NCI-H526 (cell line): ENCODE data around the gene RRAGD.

Experiments used
- DNase-seq, 2 experiments: peaks; one replicate each; lab custom pipeline; 2025; lab: John Stamatoyannopoulos, UW

Gene RRAGD

DNA sequence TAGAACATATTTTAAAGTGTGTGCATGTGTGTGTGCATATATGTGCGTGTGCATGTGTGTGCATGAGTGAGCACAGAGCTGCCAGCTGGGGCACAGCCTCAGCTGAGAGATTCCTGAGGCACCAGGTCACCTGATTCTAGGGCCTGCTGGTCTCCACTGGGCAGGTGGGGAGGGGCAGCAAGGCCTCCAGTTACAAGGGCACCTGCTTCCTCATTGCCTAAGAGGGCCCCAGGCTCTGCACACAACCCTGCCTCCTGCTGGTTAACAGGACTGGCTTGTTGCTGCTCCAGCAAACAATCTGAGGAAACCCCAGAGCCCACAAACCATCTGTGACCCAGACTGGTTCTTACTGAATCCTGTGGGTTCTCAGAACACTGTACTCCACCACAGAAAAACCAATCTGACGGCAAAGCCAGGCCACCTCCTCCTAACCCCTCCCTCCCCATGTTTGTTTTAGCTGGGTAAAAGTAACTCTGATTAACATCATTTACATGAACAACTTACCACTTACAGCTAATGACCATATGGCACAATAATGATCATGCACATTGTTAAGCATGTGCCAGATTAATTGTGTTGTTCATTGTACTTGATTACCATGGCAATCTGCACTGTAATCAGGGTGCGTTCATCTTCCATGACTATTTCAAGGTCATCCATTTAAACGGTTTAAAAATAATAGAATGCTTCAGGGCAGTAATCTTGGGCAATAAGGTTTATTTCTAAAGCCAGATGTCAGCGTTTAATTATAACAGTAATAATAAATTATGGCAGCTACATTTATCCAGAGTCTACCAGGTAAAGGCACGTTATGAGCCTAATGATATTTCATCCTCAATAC lies 36.4 kb downstream of the RRAGD start:
- DNase-seq, result peak; percentile 94 to 95

DNA sequence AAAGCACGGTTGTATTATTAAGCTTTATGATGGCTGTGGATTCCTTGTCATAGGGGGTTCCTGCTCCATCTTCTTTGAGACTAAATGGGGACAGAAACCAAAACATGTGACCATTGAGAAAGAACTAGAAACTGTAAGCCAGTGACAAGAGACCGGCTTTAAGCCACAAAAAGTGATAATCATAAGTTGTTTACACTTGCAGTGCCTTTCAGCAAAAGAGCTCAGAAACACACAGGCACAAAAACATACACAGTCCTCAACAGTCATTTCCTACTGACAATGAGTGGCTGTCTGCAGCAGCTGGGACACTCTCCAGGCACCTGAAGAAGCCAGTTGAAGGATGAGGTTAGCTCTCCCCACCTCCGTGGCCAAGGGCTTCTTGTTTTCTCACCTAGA lies 39.6 kb downstream of the RRAGD start:
- DNase-seq, result no peak

DNA sequence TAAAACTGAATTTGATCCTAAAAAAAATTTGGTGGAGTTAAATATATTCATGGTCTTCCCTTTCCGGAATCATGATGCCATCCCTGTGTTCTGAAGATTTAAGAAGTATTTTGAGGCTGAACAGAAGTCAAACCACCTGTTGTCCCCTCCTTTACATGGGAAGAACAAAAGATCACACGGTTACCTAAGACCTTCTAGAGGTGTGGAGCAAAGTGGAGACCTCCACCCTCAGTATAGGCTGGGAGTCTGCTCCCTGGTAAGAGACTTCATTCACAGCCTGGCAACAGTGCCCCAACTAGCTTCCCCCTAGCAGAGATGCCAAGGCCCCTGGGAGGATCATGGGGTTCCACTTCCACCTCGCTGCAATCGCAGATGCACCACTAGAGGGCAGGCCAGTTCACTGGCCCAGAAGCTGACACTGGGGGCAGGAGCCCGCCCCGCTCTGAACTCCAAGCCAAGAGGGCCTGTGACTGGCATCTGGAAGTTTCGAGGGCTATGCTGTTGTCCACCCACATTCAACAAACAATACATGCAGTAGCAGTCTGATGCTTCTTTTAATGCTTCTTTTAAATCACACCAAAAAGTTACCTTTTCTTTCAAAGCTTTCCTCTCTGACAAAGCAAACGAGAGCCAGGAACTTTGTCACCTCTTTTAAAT lies 40.1 kb downstream of the RRAGD start:
- DNase-seq, result peak; percentile 4 to 71

DNA sequence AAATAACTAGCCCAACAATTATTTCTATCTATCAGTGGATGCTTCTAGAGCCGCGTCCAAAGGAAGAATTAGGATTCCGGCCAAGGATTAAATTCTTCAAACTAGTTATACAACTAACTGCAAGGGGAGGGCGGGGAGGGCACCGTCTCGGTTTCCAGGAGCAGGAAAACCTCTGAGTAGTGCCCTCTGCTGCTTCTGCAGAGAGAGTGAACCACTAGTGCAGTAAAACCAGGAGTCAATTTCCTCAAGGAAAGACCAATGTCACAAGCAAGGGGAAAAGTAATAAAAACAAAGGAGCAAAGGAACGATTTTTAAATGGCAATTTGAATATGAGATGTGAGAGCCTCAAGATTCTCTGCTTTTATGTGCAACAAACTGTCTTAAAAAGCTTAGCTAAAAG lies 43.1 kb downstream of the RRAGD start:
- DNase-seq, result peak in 1 of 2 experiments; percentile 6

DNA sequence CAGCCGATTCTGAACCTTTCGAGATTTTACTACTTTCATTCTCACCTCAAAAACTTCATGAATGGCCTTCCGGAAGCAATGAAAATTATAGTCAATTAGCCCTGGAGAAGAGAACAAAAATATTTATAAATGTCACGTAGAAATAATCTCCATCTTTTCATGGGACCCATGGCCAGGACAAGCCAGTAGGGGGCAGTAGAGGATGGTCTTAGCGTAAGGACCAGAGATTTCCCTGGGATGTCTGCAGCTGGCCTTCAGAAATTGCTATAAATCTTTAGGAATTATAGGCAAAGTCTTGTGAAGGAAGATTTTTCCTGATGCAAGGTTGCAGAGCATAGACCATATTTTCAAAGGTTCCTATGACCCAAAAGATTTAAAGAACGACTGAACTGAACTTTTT lies 44.0 kb downstream of the RRAGD start:
- peak in 1 of 2 experiments; percentile 76 for DNase-seq

DNA sequence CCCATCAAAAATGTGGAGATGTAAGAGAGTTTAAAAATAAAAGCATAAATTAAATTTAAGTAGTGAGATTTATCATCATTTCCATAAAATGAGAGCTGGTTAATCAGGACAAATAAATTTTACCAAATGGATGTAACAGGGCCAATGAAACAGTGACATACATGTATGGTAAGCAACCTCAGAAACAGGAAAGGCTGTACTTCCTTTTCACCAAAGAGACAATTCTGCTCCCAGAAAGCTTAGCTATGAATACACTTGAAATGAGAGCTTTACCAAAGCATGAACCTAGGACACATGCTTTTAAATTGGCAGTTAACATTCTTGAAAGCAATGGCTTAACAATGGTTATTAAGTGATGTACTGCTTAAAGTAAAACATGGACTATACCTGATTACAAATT lies 47.5 kb downstream of the RRAGD start:
- no peak for DNase-seq

DNA sequence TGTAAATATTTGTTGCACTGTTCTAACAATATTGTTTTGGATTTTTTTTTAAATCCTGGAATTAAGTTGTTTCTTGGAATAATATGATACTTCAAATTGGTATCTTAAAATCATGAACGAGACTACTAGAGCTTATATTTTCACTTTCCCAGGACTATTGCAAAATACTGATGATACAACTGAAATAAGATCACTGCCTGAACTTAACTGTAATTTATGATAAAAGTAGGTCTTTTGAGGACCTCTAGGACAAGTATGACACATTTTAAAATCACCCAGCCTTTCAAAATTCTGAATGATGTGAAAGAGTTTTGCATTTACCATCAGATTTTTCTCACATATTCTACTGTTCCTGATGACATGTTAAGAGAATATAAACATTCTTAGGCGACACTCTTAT lies 50.9 kb downstream of the RRAGD start:
- DNase-seq, result no peak

DNA sequence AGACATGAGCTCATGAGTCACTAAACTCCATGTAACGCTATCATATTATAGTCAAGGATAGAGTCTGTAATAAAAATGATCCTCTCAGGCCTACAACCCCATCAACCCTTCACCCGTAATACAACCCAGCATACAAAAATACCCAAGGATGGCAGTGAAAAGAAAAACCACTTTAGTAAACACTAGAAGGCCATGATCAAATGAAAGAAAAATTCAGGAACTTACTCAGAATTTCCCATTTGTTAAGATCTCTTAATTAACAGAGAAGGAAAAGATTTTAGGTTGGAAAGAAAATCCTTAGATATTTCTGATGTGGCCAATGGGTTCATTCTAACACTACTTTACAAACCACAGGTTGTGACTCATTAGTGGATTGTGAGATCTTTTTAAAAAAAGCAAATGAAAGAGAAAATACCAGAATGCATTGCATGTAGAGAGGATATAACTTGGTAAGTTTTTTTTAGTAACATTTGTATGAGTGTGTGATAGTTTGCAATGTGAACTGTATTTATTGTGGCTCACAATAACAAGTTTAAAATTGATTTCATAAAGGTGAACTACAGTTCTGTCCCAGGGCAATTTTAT lies 51.6 kb downstream of the RRAGD start:
- DNase-seq, result no peak

DNA sequence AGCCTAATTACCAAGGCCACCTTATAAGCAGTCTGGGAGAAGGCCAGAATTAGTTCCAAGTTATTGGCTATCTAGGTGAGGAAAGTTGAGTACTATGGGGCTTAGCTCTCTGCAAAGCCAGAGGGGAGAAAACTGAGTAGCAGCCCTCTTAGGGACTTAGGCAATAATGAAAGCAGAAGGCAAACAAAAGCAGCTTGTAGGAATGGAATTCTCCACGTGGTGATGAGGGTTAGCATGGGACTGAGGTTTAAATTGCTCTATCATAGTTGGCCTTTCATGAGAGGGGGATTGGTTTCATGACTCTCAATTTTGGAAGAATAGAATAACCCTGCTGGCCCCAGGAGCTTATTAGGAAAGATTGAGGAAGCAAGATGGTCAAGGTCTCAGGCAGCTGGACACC lies 52.5 kb downstream of the RRAGD start:
- DNase-seq, result no peak

DNA sequence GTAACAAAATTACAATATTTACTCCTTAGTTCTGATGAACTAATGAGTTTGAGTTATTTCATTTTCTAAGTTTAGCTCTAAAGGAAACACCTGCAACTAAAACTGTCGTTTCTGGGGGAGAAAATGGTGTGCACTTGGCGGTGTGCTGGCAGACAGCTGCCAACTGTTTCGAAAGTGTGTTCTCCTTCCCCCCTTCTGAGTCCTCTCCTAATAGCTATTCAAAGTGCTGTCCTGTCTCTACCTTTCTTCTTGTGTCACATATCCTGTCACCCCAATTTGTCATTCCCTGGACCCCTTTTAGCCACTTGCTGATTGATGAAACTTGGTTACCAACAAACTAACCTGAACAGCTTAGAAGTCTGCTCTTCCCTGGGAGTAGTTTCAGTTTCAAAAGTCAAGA lies 54.7 kb downstream of the RRAGD start:
- no peak for DNase-seq

DNA sequence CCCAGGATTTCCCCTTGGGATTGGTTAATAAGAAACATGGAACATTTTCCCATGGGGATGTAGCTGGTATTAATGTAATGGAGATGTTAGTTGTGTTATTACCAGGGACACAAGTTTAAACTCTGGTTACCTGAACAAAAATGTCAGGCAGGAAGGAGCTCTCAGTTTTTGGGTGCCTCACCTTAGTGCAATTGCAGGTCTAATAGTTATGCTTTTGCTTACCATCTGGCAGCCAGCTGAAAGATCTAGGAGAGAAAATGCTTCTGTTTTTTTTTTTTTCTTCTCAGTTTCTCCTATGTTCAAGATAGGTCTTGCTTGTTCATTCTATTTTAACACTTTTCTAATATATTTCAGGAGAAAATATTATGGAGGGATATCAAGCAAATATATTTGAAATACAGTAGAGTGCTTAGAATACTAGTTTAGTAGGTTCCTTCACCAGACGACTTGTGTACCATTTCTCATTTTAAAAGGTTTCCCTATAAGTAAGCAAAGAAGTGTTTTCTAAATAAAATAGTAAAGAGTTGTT lies 55.4 kb downstream of the RRAGD start:
- DNase-seq, result no peak

DNA sequence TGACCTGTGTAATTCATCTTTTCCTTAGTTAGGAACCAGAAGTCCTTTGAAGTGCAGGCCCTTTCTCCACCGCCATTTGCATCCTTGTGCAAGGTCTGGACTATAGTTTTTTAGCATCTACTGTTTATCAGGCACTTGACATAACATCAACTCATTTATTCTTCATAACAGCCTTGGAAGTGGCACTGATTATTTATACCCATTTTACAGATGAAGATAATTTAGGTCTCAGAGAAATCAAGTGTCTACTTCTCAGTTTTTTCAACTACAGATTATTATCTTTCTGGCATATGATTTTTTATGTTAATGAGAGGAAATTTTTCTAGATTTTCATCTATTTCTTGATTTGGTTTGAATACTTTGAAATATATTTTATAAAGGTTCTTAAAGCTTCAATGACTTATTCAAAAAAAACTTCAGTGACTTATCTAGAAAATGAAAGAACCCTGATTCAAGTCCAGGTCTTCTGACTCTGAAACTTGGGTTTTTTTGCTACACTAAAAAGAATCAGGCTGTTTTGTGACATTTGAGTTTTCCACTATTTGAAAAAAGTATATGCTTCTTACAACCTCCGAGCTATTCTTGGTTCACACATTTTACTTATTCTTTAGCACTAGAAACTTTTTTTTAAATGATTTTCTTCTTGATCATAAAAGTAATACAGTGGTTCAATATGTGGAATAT lies 56.4 kb downstream of the RRAGD start:
- DNase-seq, result no peak

DNA sequence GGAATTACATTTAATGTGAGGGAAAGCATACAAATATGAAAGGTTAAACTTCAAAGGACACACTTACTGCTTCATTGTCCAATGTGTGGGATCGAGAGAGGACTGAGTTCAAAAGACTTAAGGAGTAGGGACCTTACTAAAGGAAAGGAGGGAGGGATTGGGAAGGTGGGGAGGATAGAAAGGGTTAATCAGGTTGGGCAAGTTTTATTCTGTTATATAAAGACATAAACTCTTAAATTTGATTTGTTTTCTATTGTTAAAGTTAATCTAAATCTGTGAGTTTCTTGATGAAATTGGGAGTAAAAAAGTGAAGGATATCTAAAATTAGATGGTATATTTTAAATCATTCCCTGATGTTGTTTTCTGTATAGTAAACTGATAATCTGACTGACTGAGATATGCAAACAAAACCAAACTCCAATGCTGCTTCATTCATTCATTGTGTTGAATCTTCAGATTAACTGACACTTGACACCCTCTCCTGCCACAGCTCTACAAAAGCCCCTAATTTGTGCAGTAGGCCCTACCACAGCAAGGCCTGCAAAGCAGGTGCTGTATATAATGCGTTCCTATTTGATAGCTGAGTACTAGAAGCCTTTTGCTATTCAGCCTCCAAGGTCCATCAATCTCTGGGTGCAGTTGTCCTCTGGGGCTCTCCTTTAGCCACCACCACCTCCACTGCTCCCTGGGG lies 58.2 kb downstream of the RRAGD start:
- peak; percentile 45 to 46 for DNase-seq

DNA sequence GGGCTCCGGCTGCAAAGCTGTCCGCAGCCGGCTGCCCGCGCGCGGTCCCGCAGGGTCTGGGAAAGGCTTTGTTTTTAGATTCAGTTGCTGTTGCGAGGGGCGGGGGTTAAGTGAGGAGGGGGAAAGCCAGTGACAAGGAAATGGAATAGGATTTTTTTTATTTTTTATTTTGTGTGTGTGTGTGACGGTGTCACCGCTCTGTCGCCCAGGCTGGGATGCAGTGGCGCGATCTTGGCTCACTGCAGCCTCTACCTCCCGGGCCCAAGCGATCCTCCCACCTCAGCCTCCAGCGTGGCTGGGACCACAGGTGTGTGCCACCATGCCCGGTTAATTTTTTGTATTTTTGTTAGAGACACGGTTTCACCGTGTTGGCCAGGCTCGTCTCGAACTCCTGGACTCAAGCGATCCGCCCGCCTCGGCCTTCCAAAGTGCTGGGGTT lies 58.9 kb downstream of the RRAGD start:
- no peak for DNase-seq

DNA sequence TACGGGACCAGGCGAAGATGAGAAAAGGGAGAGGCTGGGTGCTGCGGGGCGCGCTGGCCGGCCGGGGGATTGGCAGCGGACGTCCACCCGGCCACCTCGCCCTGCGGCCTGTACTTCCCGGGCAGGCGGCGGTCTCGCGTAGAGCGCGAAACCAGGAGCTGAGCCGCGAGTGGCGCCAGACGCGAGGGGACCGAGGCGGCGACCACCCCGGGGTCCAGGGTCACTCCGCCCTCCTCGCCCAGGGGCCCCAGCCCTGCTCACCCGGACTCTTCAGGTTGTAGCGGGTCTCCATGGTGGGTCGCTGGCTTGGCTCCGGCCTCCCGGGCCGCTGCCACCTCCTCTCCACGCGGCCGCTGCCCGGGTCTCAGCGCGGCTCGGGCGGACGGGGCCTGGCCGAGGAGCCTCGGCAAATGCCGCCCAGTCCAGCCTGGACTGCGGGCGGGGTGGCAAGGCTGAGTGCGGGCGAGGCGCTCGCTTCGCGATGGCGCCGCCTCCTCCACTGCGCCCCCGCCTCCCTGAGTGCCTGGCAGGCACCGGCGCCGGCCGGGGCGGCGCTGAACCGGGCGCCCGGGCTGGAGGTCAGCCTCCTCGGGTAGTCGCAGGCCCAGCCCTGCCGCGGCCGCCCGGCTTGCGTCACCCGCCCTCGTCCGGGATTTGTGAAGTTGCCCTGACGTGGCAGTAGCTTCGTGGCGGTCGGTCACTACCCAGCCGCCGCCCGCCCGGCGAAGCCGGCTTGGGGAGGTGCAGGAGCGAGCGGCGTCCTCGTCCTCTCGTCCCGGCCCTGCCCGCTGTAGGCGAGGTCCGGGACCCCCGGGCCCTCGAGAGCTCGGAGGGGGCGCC lies 59.6 kb downstream of the RRAGD start, which contains the start of gene UBE2J1:
TSS of gene UBE2J1 (minus strand) at position 445 of the 840 bp plus-strand sequence. CDS start at position 292, 153 bp downstream.
- peak; percentile 44 to 86 for DNase-seq

DNA sequence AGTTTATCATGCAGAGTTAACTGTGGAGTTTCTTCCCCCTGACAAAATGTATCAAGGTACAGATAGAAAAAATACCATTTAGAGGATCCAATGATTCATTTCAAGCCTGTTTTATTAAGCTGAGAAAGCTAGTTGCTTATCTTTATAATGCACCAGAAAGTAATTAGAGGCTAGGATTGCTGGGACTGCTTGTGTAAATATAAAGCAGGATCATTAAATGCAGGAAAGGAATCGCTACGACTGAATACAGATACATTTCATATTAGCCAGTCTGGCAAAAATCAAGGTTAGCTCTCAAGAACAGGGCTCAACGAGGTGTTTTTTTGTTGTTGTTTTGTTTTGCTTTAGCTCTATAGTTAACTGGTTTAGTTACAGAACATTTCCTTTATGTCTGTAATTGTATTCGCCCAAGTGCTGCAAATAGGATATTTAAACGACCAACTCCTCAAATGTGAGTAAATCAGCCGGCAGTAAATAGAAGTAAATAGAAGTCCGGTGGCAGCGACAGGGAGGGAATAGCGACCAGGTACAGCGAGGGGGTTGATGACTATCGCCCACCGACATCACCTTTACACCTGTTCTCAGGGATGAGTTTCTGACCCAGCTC lies 60.3 kb downstream of the RRAGD start:
- DNase-seq, result peak in 1 of 2 experiments; percentile 52

DNA sequence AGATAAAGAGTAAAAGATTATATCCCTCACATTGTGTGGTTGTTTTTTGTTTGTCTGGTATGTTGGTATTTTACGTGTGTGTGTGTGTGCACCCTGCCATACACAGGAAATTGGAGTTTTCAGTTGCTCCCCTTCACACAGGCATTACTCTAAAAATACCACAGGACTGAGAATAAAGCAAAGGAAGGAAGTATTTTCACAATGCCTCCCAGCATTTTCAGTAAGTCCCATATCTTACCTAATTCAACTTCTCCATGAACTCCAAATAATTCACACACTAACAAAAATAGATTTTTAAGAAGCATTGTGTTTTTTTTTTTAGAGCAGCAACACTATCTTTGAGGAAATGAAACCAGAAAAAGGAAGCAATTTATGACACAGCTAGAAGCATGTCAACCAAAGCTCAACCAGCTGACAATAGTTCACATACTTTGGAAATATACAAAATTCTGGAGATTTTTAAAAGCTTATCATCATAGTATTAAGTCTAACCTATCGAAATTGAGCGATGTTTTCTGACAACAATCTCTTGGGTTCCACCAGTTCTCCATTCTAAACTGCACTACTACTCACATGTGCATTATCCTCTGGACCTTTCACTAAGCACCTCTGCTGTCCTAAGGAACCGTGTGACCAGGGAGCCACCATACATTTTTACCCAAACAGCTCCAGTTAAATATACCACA lies 61.6 kb downstream of the RRAGD start:
- no peak for DNase-seq

DNA sequence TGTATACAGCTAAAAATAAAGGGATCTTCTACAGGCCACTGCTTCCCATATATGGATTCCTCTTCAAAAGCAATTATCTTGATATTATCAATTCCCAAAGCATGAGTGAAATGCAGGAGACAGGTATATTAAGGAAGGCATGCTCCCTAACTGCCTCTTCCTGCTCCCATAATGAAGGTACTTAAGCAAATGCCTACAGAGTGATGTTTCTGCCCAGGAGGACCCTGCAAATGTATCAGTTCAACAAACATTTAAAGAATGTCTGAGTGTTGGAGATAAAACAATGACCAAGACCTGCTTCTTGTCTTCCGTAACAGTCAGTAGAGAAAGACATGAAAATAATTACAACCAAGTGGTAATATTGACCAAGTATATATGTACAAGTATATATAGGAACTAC lies 63.7 kb downstream of the RRAGD start:
- DNase-seq, result no peak

DNA sequence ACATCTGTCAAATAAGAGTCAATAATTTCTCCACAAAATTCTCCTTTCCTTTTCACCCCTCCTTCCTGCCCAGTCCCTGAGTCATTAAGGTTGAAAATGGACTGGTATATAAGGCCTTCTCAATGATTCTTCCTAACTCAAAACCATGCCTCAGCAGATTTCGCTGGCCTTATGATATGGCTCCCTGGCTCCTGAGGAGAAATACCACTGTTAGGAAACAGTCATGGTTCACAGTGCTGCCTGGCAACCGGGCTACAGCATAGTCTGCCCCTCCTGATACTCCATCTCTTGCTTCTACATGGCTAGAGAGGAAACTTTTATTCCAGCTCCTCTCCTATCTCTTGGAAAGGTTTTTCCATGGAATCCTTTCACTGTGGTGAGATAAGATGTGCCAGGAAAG lies 64.2 kb downstream of the RRAGD start:
- DNase-seq, result peak in 1 of 2 experiments; percentile 13

DNA sequence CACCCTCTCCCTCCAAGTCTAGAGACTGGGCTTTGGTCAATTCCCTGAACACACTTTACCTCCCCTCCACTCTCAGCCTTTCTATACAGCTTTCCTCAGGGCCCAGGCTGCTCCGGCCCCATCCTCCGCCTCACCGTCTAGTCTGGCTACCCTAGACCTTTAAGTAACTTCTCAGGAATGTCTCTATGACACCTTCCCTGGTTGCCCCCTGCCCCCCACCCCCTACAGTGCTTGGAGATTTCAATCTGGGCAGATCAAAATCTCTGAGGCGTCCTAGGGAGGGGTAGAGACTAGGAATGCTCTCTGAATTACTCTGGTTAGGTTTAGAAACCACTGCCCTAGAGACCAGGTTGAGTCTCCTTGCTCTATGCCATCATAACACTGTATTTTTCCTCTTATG lies 65.6 kb downstream of the RRAGD start:
- DNase-seq, result no peak
